HepG2 (cell line): ENCODE results near the gene CRYM. TPM values are rescaled to one million over a fixed set of nuclear protein-coding genes. Genes with fewer than 3 reads are reported as not detected.
A peak's percentile ranks its signal among the peaks of the same experiment; 100 is the strongest.

Experiments
- HES4 ChIP-seq: sonication (generic); formaldehyde crosslinking; IDR thresholded peaks from 2 replicates; pipeline ENCODE4 v1.9.0; 2021; ENCODE audit warnings: mild to moderate bottlenecking, missing genetic modification reagents, borderline replicate concordance
- HIVEP1 ChIP-seq: sonication (generic); formaldehyde crosslinking; IDR thresholded peaks from 2 replicates; pipeline ENCODE4 v1.4.0; 2020; ENCODE audit warnings: mild to moderate bottlenecking, missing genetic modification reagents
- MEF2D ChIP-seq: sonication (generic); formaldehyde crosslinking; IDR thresholded peaks from 2 replicates; pipeline ENCODE4 v1.5.1; 2020; ENCODE audit warnings: mild to moderate bottlenecking, missing genetic modification reagents
- MNT ChIP-seq: fragments of 450-650 bp; IDR thresholded peaks from 2 replicates; pipeline ENCODE4 v1.6.1; 2016
- NCOA1 ChIP-seq: sonication (generic); formaldehyde crosslinking; IDR thresholded peaks from 2 replicates; pipeline ENCODE4 v1.9.0; 2021; ENCODE audit warnings: missing genetic modification reagents
- RFXAP ChIP-seq: sonication (generic); formaldehyde crosslinking; IDR thresholded peaks from 2 replicates; pipeline ENCODE4 v1.4.0; 2020; ENCODE audit warnings: missing genetic modification reagents, borderline replicate concordance
- SIN3A ChIP-seq: IDR thresholded peaks from 2 replicates; pipeline ENCODE4 v1.6.1; 2011; ENCODE audit warnings: low read depth, mild to moderate bottlenecking, control low read depth, low read length, borderline replicate concordance
- SP1 ChIP-seq, 2 experiments: fragments of 450-650 bp in 1 of 2; sonication (generic) in 1 of 2; formaldehyde crosslinking in 1 of 2; IDR thresholded peaks; 2 replicates each; pipeline versions ENCODE4 v1.4.0 to v1.6.1; 2016 to 2020; ENCODE audit warnings: missing genetic modification reagents in 1 of 2
- ZFAT ChIP-seq: sonication (generic); formaldehyde crosslinking; conservative IDR thresholded peaks from 2 replicates; pipeline ENCODE4 v1.8.1; 2023; ENCODE audit warnings: missing genetic modification reagents, inconsistent platforms
- ZNF576 ChIP-seq: sonication (generic); formaldehyde crosslinking; IDR thresholded peaks from 2 replicates; pipeline ENCODE4 v1.4.0; 2020; ENCODE audit warnings: mild to moderate bottlenecking, missing genetic modification reagents
- ZNF724P ChIP-seq: sonication (generic); formaldehyde crosslinking; IDR thresholded peaks from 2 replicates; pipeline ENCODE4 v1.8.0; 2022; ENCODE audit warnings: missing genetic modification reagents, borderline replicate concordance
- ZSCAN20 ChIP-seq: sonication (generic); formaldehyde crosslinking; IDR thresholded peaks from 2 replicates; pipeline ENCODE4 v1.4.0; 2020; ENCODE audit warnings: missing genetic modification reagents, mild to moderate bottlenecking, borderline replicate concordance
- polyA plus RNA-seq, 8 experiments: library from polyadenylated mRNA; depleted of rRNA in 3 of 8; stranded (reverse) in 7 of 8; unstranded in 1 of 8; fragments of >200 nt; fragmentation: Illumina TruSeq in 4 of 8; extraction: Trizol in 4 of 8; gene quantifications; 2 replicates each; pipeline versions ENCODE4 v1.2.1 to v1.2.3, GENCODE V29; 2011 to 2016; ENCODE audit warnings: low read depth in 4 of 8, missing spikeins in 1 of 8, mixed read lengths in 1 of 8; ENCODE audit not compliant: insufficient read depth in 1 of 8
- total RNA-seq, 5 experiments: library from RNA; depleted of rRNA; stranded (reverse); fragments of >200 nt; fragmentation: Illumina TruSeq; extraction: Trizol; gene quantifications; 2 replicates each; pipeline ENCODE4 v1.2.3, GENCODE V29; 2016; ENCODE audit warnings: low read depth in 1 of 5
- TF ChIP-seq, protein P1 (sequence below): sonication (generic); formaldehyde crosslinking; IDR thresholded peaks from 2 replicates; pipeline ENCODE4 v1.4.0; 2020; ENCODE audit warnings: missing genetic modification reagents
- TF ChIP-seq, protein P2 (sequence below): sonication (generic); formaldehyde crosslinking; IDR thresholded peaks from 2 replicates; pipeline ENCODE4 v1.4.0; 2020; ENCODE audit warnings: missing genetic modification reagents, borderline replicate concordance

CRYM gene
- total and polyA plus RNA-seq, 2 of the 13 experiments (the other 11 are each of a cell fraction or from before 2014, with no cell fraction given): 1.9 to 2.2 TPM

GRCh38 chr16:21233521-21234150 lies 44.5 kb downstream of the CRYM start, which contains the start of gene ANKS4B (continued):
- TF ChIP-seq ZSCAN20 (no peak), HES4 (CRISPR knock-in tag) (no peak), ZFAT (CRISPR knock-in tag) (no peak), ZNF576 (CRISPR knock-in tag) (no peak), SIN3A (no peak), ZNF724P (CRISPR knock-in tag) (no peak), NCOA1 (CRISPR knock-in tag) (no peak), HIVEP1 (CRISPR knock-in tag) (no peak), RFXAP (CRISPR knock-in tag) (peak; percentile 95), MNT (no peak), SP1 (IDR thresholded peaks at IDR 0.05) (no peak), SP1 (CRISPR knock-in tag; IDR thresholded peaks at IDR 0.05) (peak; percentile 61; the same call in 1 of the 2 replicates), MEF2D (CRISPR knock-in tag) (peak; percentile 98)
- TF ChIP-seq, protein P1, sequence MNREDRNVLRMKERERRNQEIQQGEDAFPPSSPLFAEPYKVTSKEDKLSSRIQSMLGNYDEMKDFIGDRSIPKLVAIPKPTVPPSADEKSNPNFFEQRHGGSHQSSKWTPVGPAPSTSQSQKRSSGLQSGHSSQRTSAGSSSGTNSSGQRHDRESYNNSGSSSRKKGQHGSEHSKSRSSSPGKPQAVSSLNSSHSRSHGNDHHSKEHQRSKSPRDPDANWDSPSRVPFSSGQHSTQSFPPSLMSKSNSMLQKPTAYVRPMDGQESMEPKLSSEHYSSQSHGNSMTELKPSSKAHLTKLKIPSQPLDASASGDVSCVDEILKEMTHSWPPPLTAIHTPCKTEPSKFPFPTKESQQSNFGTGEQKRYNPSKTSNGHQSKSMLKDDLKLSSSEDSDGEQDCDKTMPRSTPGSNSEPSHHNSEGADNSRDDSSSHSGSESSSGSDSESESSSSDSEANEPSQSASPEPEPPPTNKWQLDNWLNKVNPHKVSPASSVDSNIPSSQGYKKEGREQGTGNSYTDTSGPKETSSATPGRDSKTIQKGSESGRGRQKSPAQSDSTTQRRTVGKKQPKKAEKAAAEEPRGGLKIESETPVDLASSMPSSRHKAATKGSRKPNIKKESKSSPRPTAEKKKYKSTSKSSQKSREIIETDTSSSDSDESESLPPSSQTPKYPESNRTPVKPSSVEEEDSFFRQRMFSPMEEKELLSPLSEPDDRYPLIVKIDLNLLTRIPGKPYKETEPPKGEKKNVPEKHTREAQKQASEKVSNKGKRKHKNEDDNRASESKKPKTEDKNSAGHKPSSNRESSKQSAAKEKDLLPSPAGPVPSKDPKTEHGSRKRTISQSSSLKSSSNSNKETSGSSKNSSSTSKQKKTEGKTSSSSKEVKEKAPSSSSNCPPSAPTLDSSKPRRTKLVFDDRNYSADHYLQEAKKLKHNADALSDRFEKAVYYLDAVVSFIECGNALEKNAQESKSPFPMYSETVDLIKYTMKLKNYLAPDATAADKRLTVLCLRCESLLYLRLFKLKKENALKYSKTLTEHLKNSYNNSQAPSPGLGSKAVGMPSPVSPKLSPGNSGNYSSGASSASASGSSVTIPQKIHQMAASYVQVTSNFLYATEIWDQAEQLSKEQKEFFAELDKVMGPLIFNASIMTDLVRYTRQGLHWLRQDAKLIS (CRISPR knock-in tag): no peak; the same call in 1 of the 2 replicates
- TF ChIP-seq, protein P2, sequence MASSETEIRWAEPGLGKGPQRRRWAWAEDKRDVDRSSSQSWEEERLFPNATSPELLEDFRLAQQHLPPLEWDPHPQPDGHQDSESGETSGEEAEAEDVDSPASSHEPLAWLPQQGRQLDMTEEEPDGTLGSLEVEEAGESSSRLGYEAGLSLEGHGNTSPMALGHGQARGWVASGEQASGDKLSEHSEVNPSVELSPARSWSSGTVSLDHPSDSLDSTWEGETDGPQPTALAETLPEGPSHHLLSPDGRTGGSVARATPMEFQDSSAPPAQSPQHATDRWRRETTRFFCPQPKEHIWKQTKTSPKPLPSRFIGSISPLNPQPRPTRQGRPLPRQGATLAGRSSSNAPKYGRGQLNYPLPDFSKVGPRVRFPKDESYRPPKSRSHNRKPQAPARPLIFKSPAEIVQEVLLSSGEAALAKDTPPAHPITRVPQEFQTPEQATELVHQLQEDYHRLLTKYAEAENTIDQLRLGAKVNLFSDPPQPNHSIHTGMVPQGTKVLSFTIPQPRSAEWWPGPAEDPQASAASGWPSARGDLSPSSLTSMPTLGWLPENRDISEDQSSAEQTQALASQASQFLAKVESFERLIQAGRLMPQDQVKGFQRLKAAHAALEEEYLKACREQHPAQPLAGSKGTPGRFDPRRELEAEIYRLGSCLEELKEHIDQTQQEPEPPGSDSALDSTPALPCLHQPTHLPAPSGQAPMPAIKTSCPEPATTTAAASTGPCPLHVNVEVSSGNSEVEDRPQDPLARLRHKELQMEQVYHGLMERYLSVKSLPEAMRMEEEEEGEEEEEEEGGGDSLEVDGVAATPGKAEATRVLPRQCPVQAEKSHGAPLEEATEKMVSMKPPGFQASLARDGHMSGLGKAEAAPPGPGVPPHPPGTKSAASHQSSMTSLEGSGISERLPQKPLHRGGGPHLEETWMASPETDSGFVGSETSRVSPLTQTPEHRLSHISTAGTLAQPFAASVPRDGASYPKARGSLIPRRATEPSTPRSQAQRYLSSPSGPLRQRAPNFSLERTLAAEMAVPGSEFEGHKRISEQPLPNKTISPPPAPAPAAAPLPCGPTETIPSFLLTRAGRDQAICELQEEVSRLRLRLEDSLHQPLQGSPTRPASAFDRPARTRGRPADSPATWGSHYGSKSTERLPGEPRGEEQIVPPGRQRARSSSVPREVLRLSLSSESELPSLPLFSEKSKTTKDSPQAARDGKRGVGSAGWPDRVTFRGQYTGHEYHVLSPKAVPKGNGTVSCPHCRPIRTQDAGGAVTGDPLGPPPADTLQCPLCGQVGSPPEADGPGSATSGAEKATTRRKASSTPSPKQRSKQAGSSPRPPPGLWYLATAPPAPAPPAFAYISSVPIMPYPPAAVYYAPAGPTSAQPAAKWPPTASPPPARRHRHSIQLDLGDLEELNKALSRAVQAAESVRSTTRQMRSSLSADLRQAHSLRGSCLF: no peak
